HG03097 (cell line): Measurements from ENCODE around the gene C9orf78.
"Not testable (repeated sequence)": the region's sequence is repeated elsewhere in the genome, so short reads cannot be mapped to it uniquely, and the experiment has no call there.

ENCODE experiments used
- ATAC-seq: cut with Tn5 transposase; IDR thresholded peaks from one replicate; pipeline ENCODE4 v1.9.1; 2021; ENCODE audit not compliant: unreplicated experiment, low FRiP score

Gene C9orf78

GRCh38 chr9:129813661-129814060 lies 21.4 kb downstream of the C9orf78 start:
- ATAC-seq = no peak

GRCh38 chr9:129812385-129812784 lies 22.7 kb downstream of the C9orf78 start:
- ATAC-seq = no peak

- ATAC-seq = no peak
Measured at GRCh38 chr9:129811967-129812363, 23.1 kb downstream of the C9orf78 start.

- no peak for ATAC-seq
Measured at GRCh38 chr9:129810788-129811187, 24.3 kb downstream of the C9orf78 start.

GRCh38 chr9:129810116-129810515 lies 25.0 kb downstream of the C9orf78 start:
- ATAC-seq = no peak

- no peak for ATAC-seq
Measured at GRCh38 chr9:129809346-129809745, 25.7 kb downstream of the C9orf78 start.

GRCh38 chr9:129806061-129806460 lies 29.0 kb downstream of the C9orf78 start:
- no peak for ATAC-seq

GRCh38 chr9:129803676-129804060 lies 31.4 kb downstream of the C9orf78 start:
- no peak for ATAC-seq

GRCh38 chr9:129802833-129803675 lies 32.0 kb downstream of the C9orf78 start, which contains the start of gene TOR1B:
TOR1B (plus strand) TSS chr9:129803184; CDS start chr9:129803213, 29 bp downstream.
- ATAC-seq = peak; percentile 87

GRCh38 chr9:129801504-129801903 lies 33.6 kb downstream of the C9orf78 start:
- no peak for ATAC-seq

GRCh38 chr9:129798973-129799372 lies 36.1 kb downstream of the C9orf78 start:
- no peak for ATAC-seq

- ATAC-seq = not testable (repeated sequence)
Measured at GRCh38 chr9:129796029-129796428, 39.0 kb downstream of the C9orf78 start.

- ATAC-seq = no peak
Measured at GRCh38 chr9:129794549-129794948, 40.5 kb downstream of the C9orf78 start.

GRCh38 chr9:129786481-129786880 lies 48.6 kb downstream of the C9orf78 start:
- no peak for ATAC-seq

- no peak for ATAC-seq
Measured at GRCh38 chr9:129785866-129786265, 49.2 kb downstream of the C9orf78 start.

- not testable (repeated sequence) for ATAC-seq
Measured at GRCh38 chr9:129784970-129785369, 50.1 kb downstream of the C9orf78 start.

GRCh38 chr9:129783516-129784361 lies 51.3 kb downstream of the C9orf78 start:
- no peak for ATAC-seq

- ATAC-seq = no peak
Measured at GRCh38 chr9:129781981-129782380, 53.1 kb downstream of the C9orf78 start.

- ATAC-seq = no peak
Measured at GRCh38 chr9:129781131-129781530, 53.9 kb downstream of the C9orf78 start.

- ATAC-seq = no peak
Measured at GRCh38 chr9:129779560-129780190, 55.4 kb downstream of the C9orf78 start.

GRCh38 chr9:129778469-129778868 lies 56.6 kb downstream of the C9orf78 start:
- no peak for ATAC-seq
